Measurements from ENCODE around the gene PPARA. TPM values are rescaled to one million over a fixed set of nuclear protein-coding genes. Genes with fewer than 3 reads are reported as not detected.

PPARA gene
- total and polyA plus RNA-seq, 2 donors (not counting 3 experiments of a cell fraction or from before 2014, with no cell fraction given) = 3.1 to 10.7 TPM

GRCh38 chr22:46119729-46120419 is 30.5 kb upstream of the PPARA start:
- no peak for DNase-seq (ENCODE audit: low read depth, low spot score)

More at GRCh38 chr22:46119729-46120419, 30.5 kb upstream of the PPARA start:
- intact Hi-C loops (cut with micrococcal nuclease) = no loop called here
- Histone ChIP-seq H3K27me3 (ENCODE audit: control insufficient read depth in 2 of 2, insufficient read depth in 2 of 2, low read length in 2 of 2) (no peaks in the 10 kb centered on the region), H3K9me1 (replicated peaks; ENCODE audit: control insufficient read depth, extremely low read depth, insufficient read depth, low read length) (no peaks in the 10 kb centered on the region), H3K4me2 (ENCODE audit: insufficient read depth, low read length) (no peak overlapping the region), H3K9me3 (replicated peaks; ENCODE audit: control insufficient read depth, insufficient read depth, low read length) (no peaks in the 10 kb centered on the region), H4K20me1 (replicated peaks; ENCODE audit: control insufficient read depth, extremely low read depth, insufficient read depth, low read length) (no peaks in the 10 kb centered on the region), H3K27ac (ENCODE audit: insufficient read depth, low read depth, low read length) (no peak overlapping the region), H3K4me1 (ENCODE audit: control insufficient read depth, extremely low read depth, insufficient read depth, low read length) (no peaks in the 10 kb centered on the region), H3K36me3 (ENCODE audit: control insufficient read depth in 2 of 2, extremely low read depth in 1 of 2, insufficient read depth in 2 of 2, low read length in 2 of 2) (no peaks in the 10 kb centered on the region), H3K79me2 (ENCODE audit: control insufficient read depth, insufficient read depth, low read length) (no peaks in the 10 kb centered on the region), H2AFZ (ENCODE audit: low read depth, low read length) (no peak overlapping the region), H3K9ac (replicated peaks; ENCODE audit: extremely low read depth, insufficient read depth, low read length) (no peak overlapping the region), H3K4me3 (replicated peaks in 1 of 3; ENCODE audit: insufficient read depth in 1 of 3, low read depth in 1 of 3, low read length in 3 of 3) (no peak overlapping the region)
- ChIA-PET CTCF (interaction anchor here (0.6 to 4.3 kb wide), 5 partner anchors 112 to 194 kb away, joined by 3 to 111 read pairs (median 32); partner anchors contain the start of gene GTSE1), POLR2A (interaction anchor here (0.6 kb wide), 1 partner anchor 165 kb away, joined by 4 read pairs; no protein-coding TSS in a partner anchor)
- no TSS peak for BruUV-seq (replicated peaks)
- dilution Hi-C loops (cut with MboI; ENCODE audit: extremely low pct_ligation_motif_present, low sequenced_read_pairs) = no loop called here
- FAIRE-seq = no peak
- TF ChIP-seq MAX (IDR thresholded peaks at IDR 0.05; ENCODE audit: insufficient read depth, insufficient read length) (no peak), GATA2 (IDR thresholded peaks at IDR 0.05; ENCODE audit: insufficient read depth, insufficient read length, low read depth, low read length) (no peak), MYC (IDR thresholded peaks at IDR 0.05; ENCODE audit: low read depth, low read length) (no peak), EZH2 (IDR thresholded peaks at IDR 0.05; ENCODE audit: borderline replicate concordance, low read depth, low read length, severe bottlenecking) (no peak), POLR2AphosphoS5 (IDR thresholded peaks at IDR 0.05; ENCODE audit: insufficient read depth, low read depth, low read length) (no peak), JUN (IDR thresholded peaks at IDR 0.05; ENCODE audit: borderline replicate concordance, insufficient read depth, insufficient read length, low read depth) (no peak), POLR2A (IDR thresholded peaks at IDR 0.05; ENCODE audit: low read depth, low read length) (no peak), CTCF (IDR thresholded peaks at IDR 0.05; ENCODE audit: extremely low read depth in 1 of 2, insufficient read depth in 1 of 2, low read depth in 1 of 2, low read length in 2 of 2) (no peak), FOS (IDR thresholded peaks at IDR 0.05; ENCODE audit: borderline replicate concordance, insufficient read depth, low read length) (no peak)
